Stimulated activated naive CD8-positive, alpha-beta T cell treated with anti-CD3 and anti-CD28 coated beads, Interleukin-15, Interleukin-2, amounts not matched to agents 100 U/mL and 50 U/mL, for 24 hours (primary cell): ENCODE results near the gene CDYL.
A peak's percentile ranks its signal among the peaks of the same experiment; 100 is the strongest.

Experiments
- ATAC-seq: fragments of 150-1000 bp; cut with Tn5 transposase; one replicate; pipeline ENCODE4 v1.10.0; 2021
- DNase-seq: peaks from one replicate; pipeline ENCODE4 v3.0.0; 2021

Gene CDYL

GRCh38 chr6:4885341-4885933, 109.2 kb downstream of the CDYL start:
- no peak for ATAC-seq
- DNase-seq, result no peak

GRCh38 chr6:4888841-4889240, 112.6 kb downstream of the CDYL start:
- ATAC-seq, result no peak
- no peak for DNase-seq

DNA sequence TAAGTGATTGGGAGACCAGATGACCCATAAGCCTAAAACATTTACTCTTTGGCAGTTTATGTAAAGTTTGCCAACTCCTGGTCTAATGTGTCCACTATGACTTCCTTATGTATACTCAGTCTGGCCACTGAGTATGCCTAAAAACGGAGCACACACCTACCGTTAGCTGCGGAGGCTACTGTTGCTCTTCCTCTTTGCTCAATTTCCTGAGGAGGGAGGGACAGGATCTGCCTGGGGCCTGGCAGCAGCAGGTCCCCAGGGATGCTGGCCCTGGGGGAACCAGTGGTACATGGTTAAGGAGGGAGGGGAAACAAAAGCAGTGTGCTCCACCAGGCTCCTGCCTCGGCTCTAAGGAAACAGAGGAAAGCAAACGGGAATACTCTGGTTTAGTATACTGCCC, 113.5 kb downstream of the CDYL start:
- DNase-seq, result no peak
- no peak for ATAC-seq

DNA sequence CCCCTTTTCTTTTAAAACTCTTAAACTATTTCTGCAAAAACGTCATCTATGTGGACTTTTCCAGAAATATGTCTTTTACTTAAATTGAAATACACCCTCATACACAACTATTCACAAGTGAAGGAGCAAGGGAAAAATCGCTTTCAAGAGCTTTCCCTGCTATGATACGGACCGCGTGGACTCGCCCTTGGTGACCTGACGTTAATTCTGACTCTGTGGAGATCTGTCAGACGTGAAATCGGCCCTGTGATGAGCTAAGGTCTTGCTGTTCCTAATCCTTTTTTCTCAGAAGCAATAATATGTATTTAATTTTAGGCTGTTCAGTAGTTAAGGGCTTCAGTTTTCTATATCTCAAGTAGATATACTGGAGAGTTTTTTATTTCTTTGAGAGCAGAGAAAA, 114.0 kb downstream of the CDYL start:
- DNase-seq, result no peak
- no peak for ATAC-seq

GRCh38 chr6:4890627-4891026, 114.4 kb downstream of the CDYL start:
- DNase-seq (no peak), ATAC-seq (no peak)

- DNase-seq, result no peak
- ATAC-seq, result no peak
Observed at GRCh38 chr6:4891141-4891540, 114.9 kb downstream of the CDYL start.

DNA sequence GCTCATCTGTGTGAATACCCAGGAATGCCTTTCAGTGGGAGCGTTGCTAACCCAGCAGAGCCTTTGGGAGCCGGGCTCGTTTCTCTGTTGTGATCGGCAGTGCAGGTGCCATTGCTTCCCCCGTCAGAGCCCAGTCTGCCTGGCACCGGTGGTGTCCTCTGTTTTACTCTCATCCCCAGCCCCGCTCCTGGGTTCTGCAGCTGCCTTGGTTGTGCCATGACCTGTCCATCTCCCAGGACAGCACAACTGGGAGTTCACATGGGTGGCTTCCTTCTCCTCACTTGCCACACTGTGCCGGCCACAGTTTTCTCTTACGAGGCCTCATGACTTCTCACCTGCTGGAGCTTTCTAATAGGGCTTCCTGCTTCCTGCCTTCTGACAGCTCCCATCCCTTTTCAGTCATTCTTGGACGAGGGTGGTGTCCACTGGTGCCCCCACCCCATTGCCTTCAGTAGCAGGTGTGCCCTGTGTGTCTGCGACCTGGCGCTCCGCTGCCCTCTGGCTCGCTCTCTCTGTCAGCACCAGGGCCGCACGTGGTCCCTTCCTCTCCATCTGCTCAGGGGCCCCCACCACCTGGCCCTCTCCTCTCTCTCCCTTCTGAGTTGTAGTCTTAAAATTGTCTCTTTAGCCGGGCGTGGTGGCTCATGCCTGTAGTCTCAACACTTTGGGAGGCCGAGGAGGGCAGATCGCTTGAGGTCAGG, 116.7 kb downstream of the CDYL start:
- no peak for ATAC-seq
- DNase-seq, result no peak

GRCh38 chr6:4894049-4894448, 117.8 kb downstream of the CDYL start:
- ATAC-seq, result no peak
- DNase-seq, result no peak

GRCh38 chr6:4895971-4896370, 119.8 kb downstream of the CDYL start:
- ATAC-seq (no peak), DNase-seq (no peak)

GRCh38 chr6:4896401-4896800, 120.2 kb downstream of the CDYL start:
- ATAC-seq, result no peak

GRCh38 chr6:4899249-4900034, 123.2 kb downstream of the CDYL start:
- ATAC-seq, result no peak

More at GRCh38 chr6:4896401-4896800, 120.2 kb downstream of the CDYL start:
- no peak for DNase-seq

DNA sequence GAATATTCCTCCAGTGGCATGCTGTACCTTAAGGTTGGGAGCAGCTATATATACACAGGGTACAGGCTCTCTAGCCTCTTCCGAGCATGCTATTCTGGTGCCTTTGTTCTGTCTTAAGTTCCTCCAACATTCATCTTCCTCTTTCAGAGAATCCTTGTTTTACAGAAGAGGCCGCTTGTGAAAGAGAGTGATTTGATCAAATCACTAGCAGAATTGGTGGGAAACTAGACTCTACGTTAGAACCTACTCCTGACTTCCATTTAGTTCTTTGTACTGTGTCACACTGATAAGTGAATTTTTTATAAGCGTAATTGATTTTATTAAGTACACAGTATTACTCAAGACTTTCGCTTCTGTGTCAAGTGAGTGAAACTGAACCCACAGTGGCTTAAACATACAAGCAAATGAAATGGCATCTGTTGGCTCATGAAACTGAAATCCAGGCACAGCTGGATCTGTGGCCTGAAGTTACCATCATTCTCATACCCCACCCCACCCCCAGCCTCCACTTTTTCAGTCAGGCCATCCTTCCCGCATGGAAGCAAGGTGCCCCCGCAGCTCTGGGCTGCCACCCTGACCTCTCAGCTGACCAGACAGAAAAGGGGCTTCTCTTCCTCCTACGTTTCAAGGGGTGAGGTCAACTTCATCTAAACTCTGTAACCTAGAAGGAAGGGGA, 125.3 kb downstream of the CDYL start:
- DNase-seq (no peak), ATAC-seq (peak; percentile 19)

More at GRCh38 chr6:4899249-4900034, 123.2 kb downstream of the CDYL start:
- DNase-seq, result no peak

- DNase-seq (no peak), ATAC-seq (no peak)
Observed at GRCh38 chr6:4902363-4902762, 126.2 kb downstream of the CDYL start.

- DNase-seq (no peak), ATAC-seq (no peak)
Observed at GRCh38 chr6:4903121-4903520, 126.9 kb downstream of the CDYL start.

DNA sequence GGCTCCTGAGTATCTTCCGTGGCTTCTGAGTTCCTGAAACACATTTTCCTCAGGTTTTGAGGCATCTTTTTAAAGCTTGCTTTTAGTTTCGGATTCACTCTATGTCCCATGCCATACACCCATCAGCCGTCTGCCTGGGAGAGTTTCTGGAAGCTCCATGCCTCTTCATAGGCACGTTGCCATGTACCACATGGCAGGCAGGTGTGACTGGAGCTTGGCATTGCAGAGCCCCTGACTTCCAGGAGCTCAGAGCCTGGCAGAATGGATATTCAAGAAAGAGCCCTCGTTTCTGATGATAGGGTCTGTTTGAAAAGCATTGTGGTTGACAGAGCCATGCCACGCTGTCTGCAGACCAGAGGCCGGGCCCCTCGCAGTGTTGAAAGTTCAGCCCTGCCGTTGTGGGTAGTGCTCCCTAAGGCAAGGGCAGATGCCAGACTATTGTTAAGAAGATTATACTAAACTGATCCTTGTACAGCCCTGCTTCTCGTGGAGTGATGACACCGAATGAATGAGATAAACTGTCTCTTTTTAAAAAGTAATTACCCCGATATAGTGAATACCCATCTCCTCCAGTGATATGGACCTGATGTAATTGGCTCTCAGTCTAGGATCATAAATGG, 127.7 kb downstream of the CDYL start:
- ATAC-seq (no peak), DNase-seq (no peak)

GRCh38 chr6:4904461-4905025, 128.3 kb downstream of the CDYL start:
- DNase-seq (no peak), ATAC-seq (no peak)

DNA sequence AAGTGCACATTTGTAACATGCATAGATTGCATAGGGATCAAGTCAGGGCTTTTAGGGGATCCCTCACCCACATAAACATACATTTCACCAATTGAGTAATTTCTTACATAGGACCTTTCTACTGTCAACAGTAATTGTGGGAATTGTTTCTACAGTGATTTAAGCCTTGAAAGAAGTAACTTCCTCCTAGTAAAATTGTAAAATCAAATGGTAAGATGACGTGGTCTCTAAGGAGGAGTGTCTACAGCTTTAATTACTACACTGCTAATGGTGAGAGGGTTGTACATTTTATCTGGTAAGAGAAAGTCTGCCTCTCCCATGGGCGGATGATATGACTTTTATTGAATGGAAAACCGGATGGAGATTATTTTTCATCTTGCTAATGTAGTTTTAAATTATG, 129.6 kb downstream of the CDYL start:
- no peak for ATAC-seq

DNA sequence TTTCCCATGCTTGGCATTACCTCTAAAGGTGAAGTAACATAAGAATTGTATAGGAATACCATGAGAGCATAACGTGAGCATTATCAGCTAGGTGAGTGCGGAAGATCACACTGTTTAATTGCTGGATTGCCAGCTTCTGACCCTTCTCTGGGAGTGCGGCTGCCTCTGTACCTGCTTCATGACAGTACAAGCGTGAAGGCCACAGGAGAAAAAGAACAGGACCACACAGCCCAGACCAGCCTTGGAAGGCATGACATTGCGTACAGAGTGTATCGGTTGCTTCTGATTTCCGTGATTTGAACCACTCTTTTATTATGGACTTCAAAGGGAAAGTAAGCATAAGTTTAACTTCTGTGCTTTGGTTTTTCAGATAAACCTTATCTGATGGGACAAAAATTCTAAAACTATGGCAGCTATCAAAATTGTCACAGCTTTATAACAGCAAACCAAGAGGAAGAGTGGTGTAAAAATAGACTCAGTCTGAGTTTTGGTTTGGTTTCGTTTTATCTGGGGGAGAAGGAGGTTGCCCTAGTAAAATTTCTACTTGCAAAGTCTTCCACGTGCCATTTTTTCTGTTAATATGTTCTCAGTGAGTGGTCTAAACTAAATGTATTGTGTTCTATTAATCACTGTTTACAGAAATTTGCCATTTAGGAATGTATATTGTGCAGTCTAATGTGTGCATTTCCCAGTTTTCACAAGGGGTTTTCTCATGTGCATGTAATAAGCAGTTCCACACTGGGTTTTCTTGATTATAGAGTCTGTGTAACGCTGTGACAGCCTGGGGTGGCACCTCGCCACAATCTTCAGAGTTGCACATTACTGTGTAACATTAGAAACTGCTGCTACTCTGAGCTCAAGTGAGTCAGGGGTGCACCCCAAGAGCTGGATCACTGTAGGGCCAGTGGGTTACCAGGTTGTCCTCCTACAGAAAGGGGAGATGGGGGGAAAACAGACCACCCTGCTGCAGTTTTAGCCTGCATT, 130.4 kb downstream of the CDYL start:
- DNase-seq (no peak), ATAC-seq (peak; percentile 79)

More for the DNA sequence above, 129.6 kb downstream of the CDYL start:
- DNase-seq, result no peak

- peak; percentile 17 for ATAC-seq
- DNase-seq, result no peak
Observed at GRCh38 chr6:4907602-4908001, 131.4 kb downstream of the CDYL start.

- no peak for ATAC-seq
- DNase-seq, result no peak
Observed at GRCh38 chr6:4908062-4908461, 131.9 kb downstream of the CDYL start.
